Mesenchymal stem cell (in vitro differentiated cells and primary cell): ENCODE measurements around the gene GDF11.
A peak's percentile ranks its signal among the peaks of the same experiment; 100 is the strongest.

Source experiments
- DNase-seq: peaks from one replicate; pipeline ENCODE4 v3.0.0-alpha.2; 2013
- H2AFZ ChIP-seq: one replicate; pipeline ENCODE4 v1.6.1; 2013; ENCODE audit warnings: low read depth, mild to moderate bottlenecking, control low read depth, inconsistent platforms, low read length, moderate library complexity
- H2AK5ac ChIP-seq: 2 replicates; pipeline ENCODE4 v1.6.1; 2013; ENCODE audit warnings: low read length, moderate library complexity, mild to moderate bottlenecking, inconsistent platforms; ENCODE audit not compliant: severe bottlenecking
- H2BK120ac ChIP-seq: one replicate; pipeline ENCODE4 v1.6.1; 2013; ENCODE audit warnings: low read depth, mild to moderate bottlenecking, inconsistent platforms, low read length, moderate library complexity
- H2BK12ac ChIP-seq, 2 experiments: one replicate each; pipeline ENCODE4 v1.6.1; 2013; ENCODE audit warnings: inconsistent platforms in 2 of 2, low read length in 2 of 2, mild to moderate bottlenecking in 2 of 2, moderate library complexity in 2 of 2, control low read depth in 1 of 2
- H2BK15ac ChIP-seq: one replicate; pipeline ENCODE4 v1.6.1; 2013; ENCODE audit warnings: mild to moderate bottlenecking, low read depth, inconsistent platforms; ENCODE audit not compliant: poor library complexity, severe bottlenecking
- H2BK5ac ChIP-seq: 2 replicates; pipeline ENCODE4 v1.6.1; 2013; ENCODE audit warnings: low read depth, mild to moderate bottlenecking, low read length, control low read depth, inconsistent platforms; ENCODE audit not compliant: poor library complexity, severe bottlenecking
- H3K14ac ChIP-seq, 2 experiments: one replicate each; pipeline ENCODE4 v1.6.1; 2013; ENCODE audit warnings: inconsistent platforms in 2 of 2, low read length in 2 of 2, control low read depth in 1 of 2, mild to moderate bottlenecking in 1 of 2, moderate library complexity in 1 of 2
- H3K18ac ChIP-seq, 2 experiments: one replicate each; pipeline ENCODE4 v1.6.1; 2013; ENCODE audit warnings: inconsistent platforms in 2 of 2, low read length in 2 of 2, control low read depth in 1 of 2, low read depth in 1 of 2, mild to moderate bottlenecking in 1 of 2
- H3K23ac ChIP-seq, 2 experiments: one replicate each; pipeline ENCODE4 v1.6.1; 2013; ENCODE audit warnings: inconsistent platforms in 2 of 2, low read length in 2 of 2, mild to moderate bottlenecking in 2 of 2, moderate library complexity in 2 of 2, control low read depth in 1 of 2
- H3K27ac ChIP-seq: 2 replicates; pipeline ENCODE4 v1.5.1; 2013; ENCODE audit warnings: mild to moderate bottlenecking, moderate library complexity, low read length, control low read depth, inconsistent platforms; ENCODE audit not compliant: poor library complexity, severe bottlenecking
- H3K27me3 ChIP-seq, 2 experiments: 2 replicates each; pipeline versions ENCODE4 v1.6.1 to v1.7.0; 2013; ENCODE audit warnings: low read length in 2 of 2, mild to moderate bottlenecking in 2 of 2, moderate library complexity in 2 of 2, control low read depth in 1 of 2, inconsistent platforms in 1 of 2; ENCODE audit not compliant: control insufficient read depth in 1 of 2, insufficient read depth in 1 of 2
- H3K36me3 ChIP-seq, 2 experiments: 2 replicates each; pipeline versions ENCODE4 v1.6.1 to v1.7.0; 2013; ENCODE audit warnings: low read length in 2 of 2, control low read depth in 1 of 2, inconsistent platforms in 1 of 2, low read depth in 1 of 2, mild to moderate bottlenecking in 1 of 2; ENCODE audit not compliant: insufficient read depth in 2 of 2, control insufficient read depth in 1 of 2
- H3K4ac ChIP-seq, 2 experiments: one replicate each; pipeline ENCODE4 v1.6.1; 2013; ENCODE audit warnings: inconsistent platforms in 2 of 2, low read length in 2 of 2, mild to moderate bottlenecking in 2 of 2, moderate library complexity in 2 of 2, control low read depth in 1 of 2, low read depth in 1 of 2
- H3K4me1 ChIP-seq: 2 replicates; pipeline ENCODE4 v1.6.1; 2013; ENCODE audit warnings: low read depth, low read length, control low read depth; ENCODE audit not compliant: control insufficient read depth, insufficient read depth
- H3K4me2 ChIP-seq: 2 replicates; pipeline ENCODE4 v1.6.1; 2013; ENCODE audit warnings: low read length, mild to moderate bottlenecking, inconsistent platforms; ENCODE audit not compliant: poor library complexity, severe bottlenecking
- H3K4me3 ChIP-seq, 2 experiments: 2 replicates each; pipeline versions ENCODE4 v1.5.1 to v1.7.0; 2013; ENCODE audit warnings: low read length in 2 of 2, mild to moderate bottlenecking in 2 of 2, control low read depth in 1 of 2, low read depth in 1 of 2; ENCODE audit not compliant: insufficient read depth in 1 of 2
- H3K79me1 ChIP-seq: replicated peaks from 2 replicates; pipeline ENCODE4 v1.6.1; 2013; ENCODE audit warnings: mild to moderate bottlenecking, control low read depth, low read length, inconsistent platforms; ENCODE audit not compliant: poor library complexity, severe bottlenecking
- H3K9ac ChIP-seq: 2 replicates; pipeline ENCODE4 v1.7.0; 2013; ENCODE audit warnings: mild to moderate bottlenecking, low read length, moderate library complexity
- H3K9me3 ChIP-seq: 2 replicates; pipeline ENCODE4 v1.7.0; 2013; ENCODE audit warnings: mild to moderate bottlenecking, low read length; ENCODE audit not compliant: control insufficient read depth
- H4K8ac ChIP-seq: one replicate; pipeline ENCODE4 v1.6.1; 2013; ENCODE audit warnings: inconsistent platforms, mild to moderate bottlenecking, low read length, moderate library complexity
- H4K91ac ChIP-seq: one replicate; pipeline ENCODE4 v1.6.1; 2013; ENCODE audit warnings: mild to moderate bottlenecking, low read length, inconsistent platforms
- WGBS: methylation state at CpG from one replicate; pipeline ENCODE4 v1.1.7; 2013; ENCODE audit warnings: mixed read lengths; 5-methylcytosine and 5-hydroxymethylcytosine counted together

GDF11 gene

GRCh38 chr12:55726971-55727370, 16.0 kb upstream of the GDF11 start:
- Histone ChIP-seq H3K4me3 (peak overlapping the region; percentile 9 to 94), H3K9me3 (no peaks in the 10 kb centered on the region), H3K23ac (peak overlapping the region in 1 of 2 experiments; percentile 2), H4K91ac (no peak overlapping the region), H3K18ac (peak overlapping the region in 1 of 2 experiments; percentile 64), H3K14ac (peak overlapping the region in 1 of 2 experiments; percentile 68), H3K36me3 (peaks cover 42 to 49% of the 10 kb centered on the region in 2 experiments), H2BK120ac (no peak overlapping the region), H3K9ac (peak overlapping the region; percentile 95), H4K8ac (no peak overlapping the region), H3K4me2 (peak overlapping the region; percentile 71), H3K79me1 (peaks cover 11% of the 10 kb centered on the region), H3K4me1 (peaks cover 35% of the 10 kb centered on the region), H2BK5ac (no peak overlapping the region), H3K27me3 (no peaks in the 10 kb centered on the region), H3K4ac (no peak overlapping the region), H3K27ac (no peak overlapping the region), H2BK12ac (no peak overlapping the region), H2AFZ (no peak overlapping the region), H2AK5ac (no peak overlapping the region), H2BK15ac (no peak overlapping the region)
- 79% methylated on average over 8 of the region's 10 CpGs for WGBS
- no peak for DNase-seq

GRCh38 chr12:55727643-55728185, 15.2 kb upstream of the GDF11 start:
- 1% methylated on average over 6 of the region's 9 CpGs for WGBS

GRCh38 chr12:55728186-55728938, 14.6 kb upstream of the GDF11 start:
- H2AFZ ChIP-seq = no peak overlapping the region
- H2BK120ac ChIP-seq = peak overlapping the region; percentile 96
- peaks cover 40 to 48% of the 10 kb centered on the region in 2 experiments for H3K36me3 ChIP-seq
- peak overlapping the region; percentile 91 for H3K27ac ChIP-seq
- peaks cover 18% of the 10 kb centered on the region for H3K79me1 ChIP-seq
- peak overlapping the region; percentile 88 to 96 for H3K4ac ChIP-seq
- peak overlapping the region; percentile 62 for H4K8ac ChIP-seq
- H2BK12ac ChIP-seq = peak overlapping the region in 1 of 2 experiments; percentile 96
- peak overlapping the region; percentile 94 to 95 for H3K4me3 ChIP-seq
- H3K4me2 ChIP-seq = peak overlapping the region; percentile 71
- peak overlapping the region; percentile 95 for H3K9ac ChIP-seq
- peak; percentile 64 for DNase-seq
- peak overlapping the region; percentile 99 for H4K91ac ChIP-seq
- H3K27me3 ChIP-seq = no peaks in the 10 kb centered on the region
- peak overlapping the region; percentile 62 for H2BK15ac ChIP-seq
- peak overlapping the region in 1 of 2 experiments; percentile 86 for H3K14ac ChIP-seq
- peaks cover 39% of the 10 kb centered on the region for H3K4me1 ChIP-seq
- H3K23ac ChIP-seq = peak overlapping the region in 1 of 2 experiments; percentile 63
- under 1% methylated on average over 45 of the region's 61 CpGs for WGBS
- H3K18ac ChIP-seq = peak overlapping the region; percentile 93 to 97
- H2BK5ac ChIP-seq = peak overlapping the region; percentile 94
- H2AK5ac ChIP-seq = no peak overlapping the region
- H3K9me3 ChIP-seq = no peaks in the 10 kb centered on the region

More at GRCh38 chr12:55727643-55728185, 15.2 kb upstream of the GDF11 start:
- Histone ChIP-seq H3K4me1 (peaks cover 39% of the 10 kb centered on the region), H2BK12ac (peak overlapping the region in 1 of 2 experiments; percentile 96), H4K8ac (no peak overlapping the region), H3K9me3 (no peaks in the 10 kb centered on the region), H2BK15ac (peak overlapping the region; percentile 62), H2AK5ac (no peak overlapping the region), H4K91ac (peak overlapping the region; percentile 99), H3K36me3 (peaks cover 46 to 54% of the 10 kb centered on the region in 2 experiments), H3K27ac (peak overlapping the region; percentile 91), H3K79me1 (peaks cover 15% of the 10 kb centered on the region), H3K9ac (peak overlapping the region; percentile 95), H2BK5ac (peak overlapping the region; percentile 48), H3K4me3 (peak overlapping the region; percentile 94 to 95), H3K4me2 (peak overlapping the region; percentile 71), H3K27me3 (no peaks in the 10 kb centered on the region), H2BK120ac (peak overlapping the region; percentile 96), H2AFZ (no peak overlapping the region), H3K4ac (peak overlapping the region; percentile 88 to 96), H3K23ac (peak overlapping the region in 1 of 2 experiments; percentile 84), H3K18ac (peak overlapping the region; percentile 93 to 97), H3K14ac (peak overlapping the region in 1 of 2 experiments; percentile 86)
- peak; percentile 55 for DNase-seq
